HepG2 (cell line): ENCODE measurements around the gene MCF2L. TPM values are rescaled to one million over a fixed set of nuclear protein-coding genes. Genes with fewer than 3 reads are reported as not detected.

Experiments
- AKAP8 ChIP-seq: sonication (generic); formaldehyde crosslinking; IDR thresholded peaks from 2 replicates; pipeline ENCODE4 v1.5.1; 2020; ENCODE audit warnings: mild to moderate bottlenecking, missing genetic modification reagents
- BCL6 ChIP-seq: IDR thresholded peaks from 2 replicates; pipeline ENCODE4 v1.6.1; 2016; ENCODE audit warnings: missing genetic modification reagents, missing compliant biosample characterization
- CENPT ChIP-seq: sonication (generic); formaldehyde crosslinking; IDR thresholded peaks from 2 replicates; pipeline ENCODE4 v1.8.0; 2022; ENCODE audit warnings: low read depth, mild to moderate bottlenecking, moderate library complexity, missing genetic modification reagents
- EZH2 ChIP-seq: conservative IDR thresholded peaks from 2 replicates; pipeline ENCODE4 v1.6.1; 2012; ENCODE audit warnings: mild to moderate bottlenecking, low read depth, low read length, moderate library complexity
- FOXJ3 ChIP-seq: sonication (generic); formaldehyde crosslinking; IDR thresholded peaks from 2 replicates; pipeline ENCODE4 v1.4.0; 2020; ENCODE audit warnings: missing genetic modification reagents, mild to moderate bottlenecking, borderline replicate concordance
- KDM2A ChIP-seq: sonication (generic); formaldehyde crosslinking; IDR thresholded peaks from 2 replicates; pipeline ENCODE4 v1.4.0; 2020; ENCODE audit warnings: low read depth, missing genetic modification reagents, borderline replicate concordance
- KLF16 ChIP-seq, 2 experiments: sonication (generic) in 1 of 2; formaldehyde crosslinking in 1 of 2; IDR thresholded peaks; 2 replicates each; pipeline versions ENCODE4 v1.6.1 to v1.8.0; 2016 to 2023; ENCODE audit warnings: missing genetic modification reagents in 2 of 2, missing compliant biosample characterization in 1 of 2
- MYNN ChIP-seq: sonication (generic); formaldehyde crosslinking; IDR thresholded peaks from 2 replicates; pipeline ENCODE4 v1.4.0; 2020; ENCODE audit warnings: mild to moderate bottlenecking, low read depth, missing genetic modification reagents
- NCOA1 ChIP-seq: sonication (generic); formaldehyde crosslinking; IDR thresholded peaks from 2 replicates; pipeline ENCODE4 v1.9.0; 2021; ENCODE audit warnings: missing genetic modification reagents
- NONO ChIP-seq, 2 experiments: fragments of 450-650 bp in 1 of 2; sonication (generic) in 1 of 2; formaldehyde crosslinking in 1 of 2; IDR thresholded peaks in 1 of 2; conservative IDR thresholded peaks in 1 of 2; 2 replicates each; pipeline versions ENCODE4 v1.6.1 to v1.8.0; 2017 to 2022; ENCODE audit warnings: mild to moderate bottlenecking in 1 of 2, missing genetic modification reagents in 1 of 2, moderate library complexity in 1 of 2
- SCMH1 ChIP-seq: sonication (generic); formaldehyde crosslinking; IDR thresholded peaks from 2 replicates; pipeline ENCODE4 v1.9.0; 2021; ENCODE audit warnings: missing genetic modification reagents, mild to moderate bottlenecking, borderline replicate concordance
- TBX2 ChIP-seq: sonication (generic); formaldehyde crosslinking; IDR thresholded peaks from 2 replicates; pipeline ENCODE4 v1.5.0; 2020; ENCODE audit warnings: missing genetic modification reagents, mild to moderate bottlenecking, borderline replicate concordance
- TEAD3 ChIP-seq: optimal IDR thresholded peaks from 2 replicates; pipeline ENCODE3; 2016; ENCODE audit warnings: borderline replicate concordance
- ZNF512 ChIP-seq: sonication (generic); formaldehyde crosslinking; IDR thresholded peaks from 2 replicates; pipeline ENCODE4 v1.4.0; 2020; ENCODE audit warnings: mild to moderate bottlenecking, missing genetic modification reagents
- ZNF547 ChIP-seq: sonication (generic); formaldehyde crosslinking; IDR thresholded peaks from 2 replicates; pipeline ENCODE4 v1.5.1; 2020; ENCODE audit warnings: mild to moderate bottlenecking, missing genetic modification reagents
- ZNF691 ChIP-seq: sonication (generic); formaldehyde crosslinking; IDR thresholded peaks from 2 replicates; pipeline ENCODE4 v1.4.0; 2020; ENCODE audit warnings: missing genetic modification reagents, low read depth, mild to moderate bottlenecking, borderline replicate concordance
- ZNF772 ChIP-seq: sonication (generic); formaldehyde crosslinking; IDR thresholded peaks from 2 replicates; pipeline ENCODE4 v1.5.0; 2020; ENCODE audit warnings: mild to moderate bottlenecking, missing genetic modification reagents
- ZNF883 ChIP-seq: sonication (generic); formaldehyde crosslinking; IDR thresholded peaks from 2 replicates; pipeline ENCODE4 v1.5.1; 2020; ENCODE audit warnings: mild to moderate bottlenecking, missing genetic modification reagents; ENCODE audit errors: not compliant biosample characterization
- ZSCAN31 ChIP-seq: sonication (generic); formaldehyde crosslinking; IDR thresholded peaks from 2 replicates; pipeline ENCODE4 v1.5.0; 2020; ENCODE audit warnings: low read depth, mild to moderate bottlenecking, missing genetic modification reagents
- polyA plus RNA-seq, 8 experiments: library from polyadenylated mRNA; depleted of rRNA in 3 of 8; stranded (reverse) in 7 of 8; unstranded in 1 of 8; fragments of >200 nt; fragmentation: Illumina TruSeq in 4 of 8; extraction: Trizol in 4 of 8; gene quantifications; 2 replicates each; pipeline versions ENCODE4 v1.2.1 to v1.2.3, GENCODE V29; 2011 to 2016; ENCODE audit warnings: low read depth in 4 of 8, missing spikeins in 1 of 8, mixed read lengths in 1 of 8; ENCODE audit not compliant: insufficient read depth in 1 of 8
- total RNA-seq, 5 experiments: library from RNA; depleted of rRNA; stranded (reverse); fragments of >200 nt; fragmentation: Illumina TruSeq; extraction: Trizol; gene quantifications; 2 replicates each; pipeline ENCODE4 v1.2.3, GENCODE V29; 2016; ENCODE audit warnings: low read depth in 1 of 5
- TF ChIP-seq, protein P1 (sequence below): sonication (generic); formaldehyde crosslinking; IDR thresholded peaks from 2 replicates; pipeline ENCODE4 v1.5.0; 2020; ENCODE audit warnings: mild to moderate bottlenecking, missing genetic modification reagents
- TF ChIP-seq, protein P2 (sequence below): sonication (generic); formaldehyde crosslinking; IDR thresholded peaks from 2 replicates; pipeline ENCODE4 v1.5.0; 2020; ENCODE audit warnings: mild to moderate bottlenecking, missing genetic modification reagents

MCF2L gene
- total and polyA plus RNA-seq, 2 of the 13 experiments (the other 11 are each of a cell fraction or from before 2014, with no cell fraction given) = 19.4 to 28.4 TPM

- TF ChIP-seq BCL6 (peak; percentile 33; the same call in 1 of the 2 replicates), FOXJ3 (no peak), ZNF547 (CRISPR knock-in tag) (peak; percentile 53; the same call in 1 of the 2 replicates), KDM2A (CRISPR knock-in tag) (0 out of 2 replicates have a peak, but pooled peaks have one; percentile 47), KLF16 (CRISPR knock-in tag; IDR thresholded peaks at IDR 0.05) (peak in 1 of 2 experiments; percentile 67; a peak in 2 of 4 replicates), TBX2 (CRISPR knock-in tag) (peak; percentile 69), SCMH1 (CRISPR knock-in tag) (no peak), MYNN (CRISPR knock-in tag) (no peak), NONO (IDR thresholded peaks at IDR 0.05) (no peak), NONO (CRISPR knock-in tag; conservative IDR thresholded peaks at IDR 0.05) (peak; percentile 66), CENPT (0 out of 2 replicates have a peak, but pooled peaks have one; percentile 28), ZNF512 (CRISPR knock-in tag) (no peak), ZSCAN31 (CRISPR knock-in tag) (0 out of 2 replicates have a peak, but pooled peaks have one; percentile 41), TEAD3 (CRISPR knock-in tag) (peak; percentile 18), ZNF772 (CRISPR knock-in tag) (no peak), EZH2 (no peak), ZNF883 (peak; percentile 35), NCOA1 (CRISPR knock-in tag) (no peak), AKAP8 (peak; percentile 22), ZNF691 (no peak)
- TF ChIP-seq, protein P1, sequence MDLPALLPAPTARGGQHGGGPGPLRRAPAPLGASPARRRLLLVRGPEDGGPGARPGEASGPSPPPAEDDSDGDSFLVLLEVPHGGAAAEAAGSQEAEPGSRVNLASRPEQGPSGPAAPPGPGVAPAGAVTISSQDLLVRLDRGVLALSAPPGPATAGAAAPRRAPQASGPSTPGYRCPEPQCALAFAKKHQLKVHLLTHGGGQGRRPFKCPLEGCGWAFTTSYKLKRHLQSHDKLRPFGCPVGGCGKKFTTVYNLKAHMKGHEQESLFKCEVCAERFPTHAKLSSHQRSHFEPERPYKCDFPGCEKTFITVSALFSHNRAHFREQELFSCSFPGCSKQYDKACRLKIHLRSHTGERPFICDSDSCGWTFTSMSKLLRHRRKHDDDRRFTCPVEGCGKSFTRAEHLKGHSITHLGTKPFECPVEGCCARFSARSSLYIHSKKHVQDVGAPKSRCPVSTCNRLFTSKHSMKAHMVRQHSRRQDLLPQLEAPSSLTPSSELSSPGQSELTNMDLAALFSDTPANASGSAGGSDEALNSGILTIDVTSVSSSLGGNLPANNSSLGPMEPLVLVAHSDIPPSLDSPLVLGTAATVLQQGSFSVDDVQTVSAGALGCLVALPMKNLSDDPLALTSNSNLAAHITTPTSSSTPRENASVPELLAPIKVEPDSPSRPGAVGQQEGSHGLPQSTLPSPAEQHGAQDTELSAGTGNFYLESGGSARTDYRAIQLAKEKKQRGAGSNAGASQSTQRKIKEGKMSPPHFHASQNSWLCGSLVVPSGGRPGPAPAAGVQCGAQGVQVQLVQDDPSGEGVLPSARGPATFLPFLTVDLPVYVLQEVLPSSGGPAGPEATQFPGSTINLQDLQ = no peak
- TF ChIP-seq, protein P2, sequence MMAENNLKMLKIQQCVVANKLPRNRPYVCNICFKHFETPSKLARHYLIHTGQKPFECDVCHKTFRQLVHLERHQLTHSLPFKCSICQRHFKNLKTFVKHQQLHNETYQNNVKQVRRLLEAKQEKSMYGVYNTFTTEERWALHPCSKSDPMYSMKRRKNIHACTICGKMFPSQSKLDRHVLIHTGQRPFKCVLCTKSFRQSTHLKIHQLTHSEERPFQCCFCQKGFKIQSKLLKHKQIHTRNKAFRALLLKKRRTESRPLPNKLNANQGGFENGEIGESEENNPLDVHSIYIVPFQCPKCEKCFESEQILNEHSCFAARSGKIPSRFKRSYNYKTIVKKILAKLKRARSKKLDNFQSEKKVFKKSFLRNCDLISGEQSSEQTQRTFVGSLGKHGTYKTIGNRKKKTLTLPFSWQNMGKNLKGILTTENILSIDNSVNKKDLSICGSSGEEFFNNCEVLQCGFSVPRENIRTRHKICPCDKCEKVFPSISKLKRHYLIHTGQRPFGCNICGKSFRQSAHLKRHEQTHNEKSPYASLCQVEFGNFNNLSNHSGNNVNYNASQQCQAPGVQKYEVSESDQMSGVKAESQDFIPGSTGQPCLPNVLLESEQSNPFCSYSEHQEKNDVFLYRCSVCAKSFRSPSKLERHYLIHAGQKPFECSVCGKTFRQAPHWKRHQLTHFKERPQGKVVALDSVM (CRISPR knock-in tag) = peak; percentile 74
Observed at GRCh38 chr13:113001241-113002140, 32.5 kb downstream of the MCF2L start (continued).
